Retinal pigment epithelial cell (primary cell): Measurements from ENCODE around the gene TRAPPC6A.

Experiments
- DNase-seq: peaks from one replicate; pipeline ENCODE4 v3.0.0-alpha.2; 2010; ENCODE audit warnings: low read depth
- H3K4me3 ChIP-seq: 2 replicates; pipeline ENCODE4 v1.5.1; 2011; ENCODE audit warnings: mild to moderate bottlenecking, low read length, control low read depth, moderate library complexity
- CTCF ChIP-seq: conservative IDR thresholded peaks from 2 replicates; pipeline ENCODE4 v1.5.1; 2011; ENCODE audit warnings: low read depth, low read length, control low read depth, inconsistent platforms

TRAPPC6A gene

DNA sequence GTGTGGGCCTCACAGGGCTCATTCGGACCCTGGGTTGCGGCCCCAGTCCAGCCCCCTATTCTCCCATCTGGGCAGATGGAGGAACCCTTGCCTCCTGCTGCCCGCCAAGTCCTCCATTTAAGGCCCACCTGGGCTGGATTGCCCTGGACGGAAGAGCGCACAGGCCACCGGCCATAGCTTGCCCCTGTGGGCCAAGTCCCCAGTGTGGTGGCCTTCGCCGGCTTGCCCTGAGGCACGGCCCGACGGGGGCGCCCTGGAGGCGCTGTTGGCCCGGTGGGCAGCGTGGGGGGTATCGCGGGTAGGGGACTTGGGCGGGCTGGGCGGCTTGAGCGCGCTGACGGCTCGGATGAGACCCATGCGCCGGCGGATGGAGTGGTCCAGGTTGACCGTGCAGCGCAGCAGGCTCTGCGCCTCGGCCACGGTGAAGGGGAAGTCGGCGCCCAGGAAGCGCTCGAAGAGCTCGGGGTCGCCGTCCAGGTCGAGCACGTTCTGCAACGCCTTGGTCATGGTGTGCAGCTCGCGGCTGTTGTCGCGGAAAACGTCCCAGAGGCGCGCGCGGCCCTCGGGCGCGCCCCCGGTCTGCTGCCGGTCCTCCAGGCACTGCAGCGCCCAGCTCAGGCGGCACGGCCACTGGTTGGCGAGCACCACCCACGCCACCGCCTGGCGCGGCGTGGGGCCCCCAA, 26.1 kb downstream of the TRAPPC6A start:
- DNase-seq, result no peak
- TF ChIP-seq CTCF, result no peak
- no peak overlapping the region for H3K4me3 ChIP-seq

GRCh38 chr19:45151320-45151719, 26.7 kb downstream of the TRAPPC6A start:
- no peak overlapping the region for H3K4me3 ChIP-seq
- no peak for TF ChIP-seq CTCF
- DNase-seq, result no peak

GRCh38 chr19:45150751-45151281, 27.2 kb downstream of the TRAPPC6A start:
- DNase-seq, result no peak
- no peak for TF ChIP-seq CTCF
- no peak overlapping the region for H3K4me3 ChIP-seq

GRCh38 chr19:45150180-45150579, 27.9 kb downstream of the TRAPPC6A start:
- no peak for TF ChIP-seq CTCF
- DNase-seq, result no peak
- H3K4me3 ChIP-seq, result no peak overlapping the region

GRCh38 chr19:45149129-45149528, 28.9 kb downstream of the TRAPPC6A start:
- no peak for DNase-seq
- no peak overlapping the region for H3K4me3 ChIP-seq
- TF ChIP-seq CTCF, result no peak

- H3K4me3 ChIP-seq, result no peak overlapping the region
- TF ChIP-seq CTCF, result peak; percentile 17
Measured at GRCh38 chr19:45147835-45148676, 30.0 kb downstream of the TRAPPC6A start.

DNA sequence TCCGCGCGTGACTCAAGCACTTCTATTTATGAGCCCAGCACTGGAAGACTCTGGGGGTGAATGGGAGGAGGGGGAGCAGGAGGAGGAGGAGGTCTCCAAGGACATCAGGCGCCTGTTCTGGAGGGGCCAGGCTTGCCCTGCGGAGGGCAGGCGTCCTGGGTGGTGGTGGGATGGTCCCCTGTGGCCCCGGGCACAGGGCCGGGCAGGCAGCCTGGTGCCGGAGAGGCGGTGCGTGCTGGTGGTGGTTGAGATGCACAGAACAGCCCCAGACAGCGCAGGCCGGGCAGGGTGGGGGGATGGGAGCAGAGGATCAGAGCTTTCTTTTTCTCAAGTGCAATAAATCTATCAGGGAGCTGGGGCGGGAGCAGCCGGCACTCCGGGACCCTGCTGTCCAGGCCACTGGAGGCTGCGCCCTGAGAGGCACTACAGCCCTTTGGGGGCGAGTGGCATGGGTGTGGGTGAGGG, 31.3 kb downstream of the TRAPPC6A start:
- no peak for TF ChIP-seq CTCF
- no peak overlapping the region for H3K4me3 ChIP-seq
- DNase-seq, result no peak

More at GRCh38 chr19:45147835-45148676, 30.0 kb downstream of the TRAPPC6A start:
- DNase-seq, result no peak
